AG09309 (cell line): Measurements from ENCODE around the gene PLXNA4.
A peak's percentile ranks its signal among the peaks of the same experiment; 100 is the strongest.

Experiments
- DNase-seq: peaks from one replicate; pipeline ENCODE4 v3.0.0-alpha.2; 2010; ENCODE audit warnings: low read depth
- H3K4me3 ChIP-seq: 2 replicates; pipeline ENCODE4 v1.5.1; 2011; ENCODE audit warnings: mild to moderate bottlenecking, low read depth, low read length, moderate library complexity; ENCODE audit not compliant: control insufficient read depth
- CTCF ChIP-seq: IDR thresholded peaks from 2 replicates; pipeline ENCODE4 v1.5.1; 2011; ENCODE audit warnings: mild to moderate bottlenecking, low read depth, low read length, inconsistent platforms; ENCODE audit not compliant: insufficient read depth, control insufficient read depth; ENCODE audit errors: missing control alignments

The PLXNA4 gene

GRCh38 chr7:132234711-132235110 lies 341.6 kb downstream of the PLXNA4 start:
- H3K4me3 ChIP-seq = no peak overlapping the region
- DNase-seq = peak; percentile 28
- no peak for TF ChIP-seq CTCF

GRCh38 chr7:132232406-132232805 lies 343.9 kb downstream of the PLXNA4 start:
- TF ChIP-seq CTCF = no peak
- no peak for DNase-seq
- H3K4me3 ChIP-seq = no peak overlapping the region

GRCh38 chr7:132230462-132230861 lies 345.8 kb downstream of the PLXNA4 start:
- DNase-seq = no peak
- no peak overlapping the region for H3K4me3 ChIP-seq
- no peak for TF ChIP-seq CTCF

GRCh38 chr7:132228240-132228639 lies 348.0 kb downstream of the PLXNA4 start:
- TF ChIP-seq CTCF = no peak
- H3K4me3 ChIP-seq = no peak overlapping the region
- DNase-seq = no peak

GRCh38 chr7:132226957-132227290 lies 349.3 kb downstream of the PLXNA4 start:
- TF ChIP-seq CTCF = no peak
- no peak for DNase-seq

GRCh38 chr7:132226046-132226956 lies 350.0 kb downstream of the PLXNA4 start:
- H3K4me3 ChIP-seq = no peak overlapping the region
- TF ChIP-seq CTCF = no peak
- DNase-seq = no peak

More at GRCh38 chr7:132226957-132227290, 349.3 kb downstream of the PLXNA4 start:
- H3K4me3 ChIP-seq = no peak overlapping the region
